Right forelimb (tissue), 1 donor: ENCODE data around the gene WWOX.

Experiments
- DNase-seq: peaks from one replicate; pipeline ENCODE4 v3.0.0-alpha.2; 2018

WWOX gene

DNA sequence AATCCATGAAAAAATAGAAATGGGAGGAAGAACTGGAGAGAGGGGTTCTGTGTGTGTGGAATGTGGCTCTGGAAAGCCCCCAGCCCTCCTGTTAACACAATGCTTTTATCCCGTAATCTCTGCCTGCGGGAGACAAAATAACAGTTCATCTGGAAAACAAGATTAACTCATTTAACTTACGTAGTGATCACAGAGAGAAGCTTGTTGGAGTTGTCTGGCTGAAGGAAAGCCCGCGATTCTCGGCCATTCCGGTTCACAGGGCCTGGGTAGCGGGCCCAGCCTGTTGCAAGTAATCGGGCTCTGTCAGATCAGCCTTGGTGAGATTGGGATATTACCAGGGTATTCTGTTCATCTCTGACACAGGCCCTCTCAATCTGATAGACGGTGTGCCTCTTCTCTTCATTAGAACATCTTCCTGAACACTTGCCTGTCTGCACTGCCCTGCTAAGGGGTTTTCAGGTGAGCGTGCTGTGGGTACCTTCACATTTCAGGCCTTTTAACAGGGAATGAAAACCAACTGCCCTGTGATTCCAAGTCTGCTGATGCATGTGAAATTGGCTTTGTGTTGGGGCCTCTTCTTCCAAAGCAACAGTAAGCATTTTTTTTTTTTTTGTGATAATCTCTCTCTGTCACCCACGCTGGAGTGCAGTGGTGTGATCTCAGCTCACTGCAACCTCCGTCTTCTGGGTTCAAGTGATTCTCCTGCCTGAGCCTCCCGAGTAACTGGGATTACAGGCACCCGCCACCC, 609.9 kb downstream of the WWOX start:
- DNase-seq, result no peak

- no peak for DNase-seq
These were observed 615.7 kb downstream of the WWOX start for GRCh38 chr16:78715106-78715505.

DNA sequence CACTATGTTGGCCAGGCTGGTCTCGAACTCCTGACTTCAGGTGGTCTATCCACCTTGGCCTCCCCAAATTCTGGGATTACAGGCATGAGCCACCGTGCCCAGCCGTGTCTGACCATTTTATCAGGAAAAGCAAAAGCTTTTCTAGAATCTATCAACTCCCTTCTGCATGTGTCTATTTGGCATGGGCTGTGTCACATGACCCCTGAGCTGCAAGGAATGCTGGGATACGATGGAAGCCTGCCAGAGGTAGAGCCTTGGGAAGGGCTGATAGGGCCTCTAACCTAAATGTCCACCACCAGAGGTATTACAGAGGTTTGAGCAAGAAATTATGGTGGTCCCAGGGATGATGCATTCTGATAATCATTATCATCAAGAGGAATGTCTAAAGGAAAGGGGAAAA, 616.2 kb downstream of the WWOX start:
- DNase-seq, result no peak

DNA sequence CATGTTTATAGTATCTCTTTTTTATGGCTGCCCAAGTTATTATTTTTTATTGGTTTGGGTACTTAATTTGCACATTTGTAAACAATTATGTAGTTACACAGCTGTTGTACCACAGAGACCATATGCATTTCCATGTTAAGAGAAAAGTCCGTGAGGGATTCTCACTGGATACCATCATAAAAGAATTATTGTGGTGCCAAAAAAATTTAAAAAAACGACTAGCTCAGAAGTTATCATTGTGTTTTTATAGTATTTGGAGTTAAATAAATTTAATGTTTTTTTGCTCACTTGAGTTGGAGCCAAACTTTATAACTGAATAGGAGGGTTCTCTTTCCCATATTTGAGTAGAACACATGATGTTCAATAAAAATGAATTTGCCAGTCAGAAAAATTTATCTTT, 618.7 kb downstream of the WWOX start:
- no peak for DNase-seq

GRCh38 chr16:78720416-78720815, 621.0 kb downstream of the WWOX start:
- DNase-seq, result no peak

GRCh38 chr16:78727536-78727935, 628.1 kb downstream of the WWOX start:
- no peak for DNase-seq

DNA sequence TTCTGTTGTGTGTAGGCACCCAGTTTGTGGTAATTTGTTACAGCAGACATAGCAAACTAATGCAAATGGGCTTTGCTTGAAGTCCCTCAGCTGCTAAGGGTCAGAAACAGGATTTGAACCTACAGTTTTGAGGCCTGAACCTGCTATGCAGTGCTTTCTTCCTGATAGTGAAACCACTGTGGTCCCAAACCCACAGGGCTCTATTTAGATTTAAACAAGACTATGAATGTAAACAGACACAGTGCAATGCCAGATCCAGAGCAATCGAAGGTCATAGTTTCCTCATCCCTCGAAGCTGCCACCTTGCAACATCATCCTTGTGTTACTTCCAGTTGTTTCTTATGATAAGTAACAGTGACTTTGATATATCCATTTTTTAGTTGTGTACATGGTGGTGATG, 630.2 kb downstream of the WWOX start:
- DNase-seq, result no peak

DNA sequence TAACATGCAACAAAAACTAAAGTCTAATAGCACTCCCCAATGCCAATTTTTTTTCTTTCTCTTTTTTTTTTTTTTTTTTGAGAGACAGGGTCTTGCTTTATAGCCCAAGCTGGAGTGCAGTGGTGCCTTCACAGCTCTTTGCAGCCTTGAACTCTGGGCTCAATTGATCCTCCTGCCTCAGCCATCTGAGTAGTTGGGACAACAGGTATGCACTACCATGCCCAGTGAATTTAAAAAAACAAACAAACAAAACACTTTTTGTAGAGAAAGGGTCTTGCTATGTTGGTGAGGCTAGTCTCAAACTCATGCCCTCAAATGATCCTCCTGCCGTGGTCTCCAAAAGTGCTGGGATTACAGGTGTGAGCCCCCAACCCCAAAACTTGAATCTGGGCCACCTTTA, 632.3 kb downstream of the WWOX start:
- no peak for DNase-seq

GRCh38 chr16:78732696-78733095, 633.2 kb downstream of the WWOX start:
- DNase-seq, result no peak

DNA sequence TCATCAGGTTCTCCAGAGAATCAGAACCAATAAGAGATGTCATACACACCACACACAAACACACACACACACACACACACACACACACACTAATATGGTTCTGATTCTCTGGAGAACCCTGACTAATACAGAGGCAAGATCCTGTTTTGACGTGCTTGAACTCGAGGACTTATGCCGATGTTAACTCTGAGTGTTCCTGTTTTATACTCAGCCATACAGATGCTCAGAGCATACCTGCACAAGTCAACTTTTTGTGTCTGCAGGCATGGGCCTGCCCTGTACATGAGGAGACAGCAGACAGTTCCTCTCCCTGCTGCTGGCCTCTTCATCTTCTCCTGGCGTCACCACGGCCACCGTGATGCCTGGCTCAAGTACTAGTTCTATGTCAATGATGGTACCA, 635.9 kb downstream of the WWOX start:
- no peak for DNase-seq

DNA sequence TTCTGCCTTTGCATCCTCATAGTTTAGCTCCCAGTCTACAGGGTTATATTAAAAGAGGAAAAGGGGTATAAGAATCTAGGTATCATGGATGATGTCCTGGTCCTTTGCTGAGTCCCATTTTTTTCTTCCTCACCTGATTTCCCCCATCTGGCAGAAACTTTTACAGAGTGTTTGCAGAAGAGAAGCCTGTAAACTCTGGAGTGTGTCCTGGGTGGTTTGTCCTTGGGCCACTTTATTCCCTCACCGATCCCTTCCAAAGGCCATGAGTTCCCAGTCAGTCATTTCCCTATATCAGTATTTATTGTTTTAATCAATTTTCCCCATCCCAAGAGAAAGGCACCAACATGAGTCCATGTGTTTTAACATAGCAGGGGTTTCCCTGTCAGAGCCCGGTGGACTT, 638.2 kb downstream of the WWOX start:
- no peak for DNase-seq

DNA sequence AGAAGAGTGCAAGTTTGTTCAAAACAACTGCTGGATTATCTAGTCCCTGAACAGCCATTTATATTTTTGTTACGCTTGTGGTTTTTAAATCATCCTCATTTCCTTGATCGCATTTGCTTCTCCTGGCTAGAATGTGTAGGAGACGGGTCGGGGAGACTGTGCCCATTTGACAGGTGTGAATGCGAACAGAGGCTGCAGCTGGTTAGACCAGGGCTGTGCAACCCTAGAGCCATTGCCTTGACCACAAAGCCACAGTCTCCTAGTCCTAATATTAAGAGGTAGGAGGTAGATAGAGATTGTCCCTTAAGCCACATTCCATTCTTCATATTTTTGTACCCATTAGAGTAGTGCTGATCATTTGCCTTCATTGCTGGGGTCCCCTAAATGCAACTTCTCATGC, 639.1 kb downstream of the WWOX start:
- no peak for DNase-seq

DNA sequence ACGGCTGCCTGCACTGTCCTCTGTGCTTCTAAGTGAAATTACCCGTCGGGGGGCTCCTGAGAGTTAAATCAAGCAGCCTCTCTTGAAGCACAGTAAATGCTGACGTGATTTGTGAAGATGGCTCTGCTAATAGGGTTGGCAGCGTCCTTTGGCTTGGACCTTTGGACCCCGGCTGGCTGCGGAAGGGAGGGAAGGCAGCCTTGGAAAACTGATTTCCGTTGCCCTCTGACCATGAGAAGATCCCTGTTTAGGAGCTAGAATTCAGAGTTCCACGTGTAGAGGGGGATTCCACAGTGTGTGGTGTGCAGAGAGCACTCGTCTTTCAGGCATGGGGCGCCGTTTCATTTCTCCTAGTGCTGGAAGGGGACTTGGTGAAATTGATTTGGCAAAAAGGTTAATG, 640.8 kb downstream of the WWOX start:
- no peak for DNase-seq

- no peak for DNase-seq
These were observed 643.2 kb downstream of the WWOX start for GRCh38 chr16:78742501-78743283.

DNA sequence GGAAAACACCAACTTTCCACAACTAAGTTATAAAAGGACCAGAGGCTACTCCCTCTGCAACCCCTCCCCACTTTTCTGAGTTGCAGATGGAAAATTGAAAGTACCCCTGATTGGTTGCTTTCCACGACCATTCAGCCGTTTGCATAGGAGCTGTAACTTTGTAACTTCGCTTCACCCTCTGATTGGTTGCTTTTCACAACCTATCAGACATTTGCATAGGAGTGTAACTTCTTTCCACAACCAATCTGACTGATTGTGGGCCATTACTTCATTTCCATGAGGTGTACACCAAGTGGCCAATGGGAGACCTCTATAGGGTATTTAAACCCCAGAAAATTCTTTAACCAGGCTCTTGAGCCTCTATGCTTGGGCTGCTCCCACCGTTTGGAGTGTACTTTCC, 644.1 kb downstream of the WWOX start:
- no peak for DNase-seq

DNA sequence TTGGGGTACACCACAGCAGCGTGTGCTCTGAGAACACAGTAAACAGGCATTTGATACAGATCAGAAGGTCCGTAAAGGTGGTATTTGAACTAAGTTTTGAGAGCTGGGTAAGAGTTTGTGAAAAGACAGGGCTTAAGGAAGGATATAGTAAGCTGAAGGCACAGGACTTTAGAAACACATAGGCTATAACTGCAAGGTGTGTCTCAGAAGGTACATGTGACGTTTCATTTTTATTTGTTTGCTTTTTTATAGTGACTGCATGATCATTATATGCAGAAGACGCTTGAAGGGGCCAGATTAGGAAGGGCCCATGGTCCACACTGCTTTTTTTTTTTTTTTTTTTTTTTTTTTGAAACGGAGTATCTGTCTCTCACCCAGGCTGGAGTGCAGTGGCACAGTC, 644.6 kb downstream of the WWOX start:
- DNase-seq, result no peak

- DNase-seq, result peak; percentile 51
These were observed 645.3 kb downstream of the WWOX start for GRCh38 chr16:78744796-78745107.

GRCh38 chr16:78745108-78746019, 645.9 kb downstream of the WWOX start:
- DNase-seq, result peak; percentile 54

DNA sequence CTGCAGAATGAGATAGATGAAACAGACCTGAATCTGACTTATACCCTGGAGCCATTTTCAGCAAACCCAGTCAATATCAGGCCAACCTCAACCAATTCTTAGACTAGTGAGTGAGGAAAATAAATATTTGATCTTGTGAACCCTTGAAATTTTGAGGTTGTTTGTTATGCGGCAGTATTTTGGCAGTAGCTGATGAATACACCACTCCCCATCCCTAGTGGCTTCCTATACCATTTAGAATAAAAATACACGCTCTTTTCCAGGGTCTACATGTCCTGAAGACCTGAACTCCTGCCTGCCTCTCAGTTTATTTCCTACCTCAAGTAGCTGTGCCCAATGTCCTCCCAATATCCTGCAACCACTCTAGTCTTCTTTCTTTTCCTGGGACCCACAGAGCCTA, 647.3 kb downstream of the WWOX start:
- no peak for DNase-seq

- no peak for DNase-seq
These were observed 648.9 kb downstream of the WWOX start for GRCh38 chr16:78748220-78748929.

- no peak for DNase-seq
These were observed 650.4 kb downstream of the WWOX start for GRCh38 chr16:78749745-78750268.

DNA sequence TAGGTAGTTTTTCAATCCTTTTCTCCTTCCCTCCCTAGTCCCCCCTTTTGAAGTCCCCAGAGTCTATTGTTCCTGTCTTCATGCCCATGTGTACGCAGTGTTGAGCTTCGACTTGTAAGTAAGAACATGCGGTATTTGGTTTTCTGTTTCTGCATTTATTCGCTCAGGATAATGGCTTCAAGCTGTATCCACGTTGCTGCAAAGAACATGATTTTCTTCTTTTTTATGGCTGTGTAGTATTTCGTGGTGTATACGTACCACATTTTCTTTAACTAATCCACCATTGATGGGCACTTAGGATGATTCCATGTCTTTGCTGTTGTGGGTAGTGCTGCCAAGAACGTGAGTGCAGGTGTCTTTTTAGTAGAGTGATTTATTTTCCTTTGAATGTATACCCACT, 651.2 kb downstream of the WWOX start:
- no peak for DNase-seq

- no peak for DNase-seq
These were observed 652.1 kb downstream of the WWOX start for GRCh38 chr16:78751601-78752000.
